ENCODE results near the gene ELAVL3. TPM values are rescaled to one million over a fixed set of nuclear protein-coding genes. Genes with fewer than 3 reads are reported as not detected.
A peak's percentile ranks its signal among the peaks of the same experiment; 100 is the strongest.

The ELAVL3 gene
- total and polyA plus RNA-seq, 2 of the 4 experiments (the other 2 are of a cell fraction), result not detected

DNA sequence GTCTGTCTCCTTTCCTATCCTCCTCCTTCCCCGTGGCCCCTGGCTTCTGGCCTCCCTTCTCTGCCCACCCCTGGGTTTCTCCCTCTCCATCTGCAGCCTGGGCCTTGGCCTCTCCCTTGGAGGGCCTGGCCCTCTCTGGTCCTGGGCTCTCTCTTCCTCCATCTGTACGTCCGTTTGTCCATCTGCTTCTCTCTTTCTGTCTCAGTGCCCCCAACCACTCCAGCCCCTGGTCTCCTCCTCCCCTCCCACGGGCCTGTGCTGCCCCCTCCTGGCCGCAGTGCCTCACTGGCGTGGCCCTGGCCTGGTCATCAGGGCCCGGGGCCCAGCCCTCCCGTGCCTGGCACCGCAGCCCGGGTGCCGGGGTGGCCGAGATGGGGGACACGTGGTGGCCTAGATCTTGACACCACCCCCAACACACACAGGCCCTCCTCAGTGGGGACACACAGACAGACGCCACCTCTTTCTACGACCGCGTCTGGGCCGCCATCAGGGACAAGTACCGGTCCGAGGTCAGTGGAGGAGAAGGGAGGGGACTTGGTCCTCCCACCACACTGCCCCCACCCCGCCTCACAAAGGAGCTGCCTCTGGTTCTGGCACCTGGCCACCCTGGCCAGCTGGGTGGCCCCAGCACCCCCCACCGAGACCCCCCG lies 34.1 kb downstream of the ELAVL3 start:
- ChIA-PET CTCF (no interaction called here), POLR2A (ENCODE audit: unreplicated experiment) (no interaction called here)
- Histone ChIP-seq H2BK5ac (ENCODE audit: low read depth, low read length, poor library complexity, severe bottlenecking) (no peak overlapping the region), H2BK15ac (ENCODE audit: low read depth, low read length) (no peak overlapping the region), H3K9me1 (ENCODE audit: insufficient read depth, low read length) (no peaks in the 10 kb centered on the region), H3K27ac (ENCODE audit: insufficient read depth, low read length) (no peak overlapping the region), H4K91ac (ENCODE audit: insufficient read depth, low read depth, low read length) (no peak overlapping the region), H4K5ac (ENCODE audit: low read depth, low read length) (no peak overlapping the region), H3K27me3 (ENCODE audit: control insufficient read depth, insufficient read depth, low read length) (no peaks in the 10 kb centered on the region), H3K4me3 (ENCODE audit: insufficient read depth, low read depth, low read length) (no peak overlapping the region), H3K56ac (ENCODE audit: extremely low read depth, insufficient read depth, low read length) (no peak overlapping the region), H4K8ac (ENCODE audit: low read depth in 2 of 2, low read length in 2 of 2) (no peak overlapping the region), H2AK5ac (ENCODE audit: low read depth, low read length) (no peak overlapping the region), H3K79me1 (ENCODE audit: low read depth in 1 of 2, low read length in 2 of 2) (peaks cover 0 to 15% of the 10 kb centered on the region in 2 experiments; a peak in 3 of 4 replicates), H2AFZ (replicated peaks; ENCODE audit: low read length, poor library complexity) (no peak overlapping the region), H3K4ac (ENCODE audit: low read depth, low read length) (no peak overlapping the region), H3K23ac (ENCODE audit: low read depth, low read length) (no peak overlapping the region), H2AK9ac (replicated peaks; ENCODE audit: low read depth, low read length, poor library complexity) (no peak overlapping the region), H3K36me3 (ENCODE audit: control insufficient read depth, insufficient read depth, low read length) (peaks cover 59% of the 10 kb centered on the region), H3K18ac (ENCODE audit: low read depth, low read length) (no peak overlapping the region), H3K14ac (replicated peaks; ENCODE audit: low read depth, low read length) (no peak overlapping the region), H3K9ac (ENCODE audit: low read depth, low read length) (no peak overlapping the region), H3K9me3 (ENCODE audit: control insufficient read depth, insufficient read depth, low read length) (no peaks in the 10 kb centered on the region), H3K4me1 (ENCODE audit: control insufficient read depth, insufficient read depth, low read length) (no peaks in the 10 kb centered on the region; the same call in 1 of the 2 replicates), H4K20me1 (ENCODE audit: insufficient read depth, low read length) (peaks cover 4% of the 10 kb centered on the region; the same call in 1 of the 2 replicates), H2BK20ac (ENCODE audit: low read depth, low read length) (no peak overlapping the region), H3K4me2 (ENCODE audit: low read depth, low read length) (no peak overlapping the region), H2BK120ac (ENCODE audit: low read depth, low read length) (no peak overlapping the region)
- in situ Hi-C loops (cut with MboI; ENCODE audit: low sequenced_read_pairs), result no loop called here
- DNase-seq (no peak), ATAC-seq (ENCODE audit: low read depth) (peak; percentile 82)
- dilution Hi-C loops (cut with HindIII; ENCODE audit: low sequenced_read_pairs, unreplicated experiment), result no loop called here
- TF ChIP-seq, protein P1, sequence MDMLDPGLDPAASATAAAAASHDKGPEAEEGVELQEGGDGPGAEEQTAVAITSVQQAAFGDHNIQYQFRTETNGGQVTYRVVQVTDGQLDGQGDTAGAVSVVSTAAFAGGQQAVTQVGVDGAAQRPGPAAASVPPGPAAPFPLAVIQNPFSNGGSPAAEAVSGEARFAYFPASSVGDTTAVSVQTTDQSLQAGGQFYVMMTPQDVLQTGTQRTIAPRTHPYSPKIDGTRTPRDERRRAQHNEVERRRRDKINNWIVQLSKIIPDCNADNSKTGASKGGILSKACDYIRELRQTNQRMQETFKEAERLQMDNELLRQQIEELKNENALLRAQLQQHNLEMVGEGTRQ (IDR thresholded peaks at IDR 0.05; ENCODE audit: low read depth, low read length), result no peak
- TF ChIP-seq RAD21 (IDR thresholded peaks at IDR 0.05; ENCODE audit: low read length) (peak; percentile 81), SMC3 (IDR thresholded peaks at IDR 0.05; ENCODE audit: low read depth, low read length) (peak; percentile 78)
- TF ChIP-seq, protein P2, sequence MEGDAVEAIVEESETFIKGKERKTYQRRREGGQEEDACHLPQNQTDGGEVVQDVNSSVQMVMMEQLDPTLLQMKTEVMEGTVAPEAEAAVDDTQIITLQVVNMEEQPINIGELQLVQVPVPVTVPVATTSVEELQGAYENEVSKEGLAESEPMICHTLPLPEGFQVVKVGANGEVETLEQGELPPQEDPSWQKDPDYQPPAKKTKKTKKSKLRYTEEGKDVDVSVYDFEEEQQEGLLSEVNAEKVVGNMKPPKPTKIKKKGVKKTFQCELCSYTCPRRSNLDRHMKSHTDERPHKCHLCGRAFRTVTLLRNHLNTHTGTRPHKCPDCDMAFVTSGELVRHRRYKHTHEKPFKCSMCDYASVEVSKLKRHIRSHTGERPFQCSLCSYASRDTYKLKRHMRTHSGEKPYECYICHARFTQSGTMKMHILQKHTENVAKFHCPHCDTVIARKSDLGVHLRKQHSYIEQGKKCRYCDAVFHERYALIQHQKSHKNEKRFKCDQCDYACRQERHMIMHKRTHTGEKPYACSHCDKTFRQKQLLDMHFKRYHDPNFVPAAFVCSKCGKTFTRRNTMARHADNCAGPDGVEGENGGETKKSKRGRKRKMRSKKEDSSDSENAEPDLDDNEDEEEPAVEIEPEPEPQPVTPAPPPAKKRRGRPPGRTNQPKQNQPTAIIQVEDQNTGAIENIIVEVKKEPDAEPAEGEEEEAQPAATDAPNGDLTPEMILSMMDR (conservative IDR thresholded peaks at IDR 0.05; ENCODE audit: low read depth, low read length), result peak; percentile 70
- intact Hi-C loops (cut with micrococcal nuclease), result loop anchor here (1.0 kb wide), 1 partner anchor 153 kb away; no protein-coding TSS in a partner anchor
- no TSS peak for BruUV-seq (replicated peaks)
- WGBS, 2 experiments (ENCODE audit: extremely low coverage in 2 of 2, insufficient read length in 1 of 2), result 86% methylated on average over 5 of the region's 23 CpGs; no CpG with 5 or more reads in 1 of the 2 experiments
